ENCODE results near the gene ABHD1.
"Not testable (repeated sequence)": the region's sequence is repeated elsewhere in the genome, so short reads cannot be mapped to it uniquely, and the experiment has no call there.

ABHD1 gene

GRCh38 chr2:27175330-27175729 is 51.7 kb downstream of the ABHD1 start:
- no peak for DNase-seq

- DNase-seq: not testable (repeated sequence)
Observed at GRCh38 chr2:27175781-27176180, 52.2 kb downstream of the ABHD1 start.

GRCh38 chr2:27177441-27178351 is 54.1 kb downstream of the ABHD1 start:
- no peak for DNase-seq

GRCh38 chr2:27178469-27178868 is 54.9 kb downstream of the ABHD1 start:
- DNase-seq: no peak

GRCh38 chr2:27179344-27180000 is 55.9 kb downstream of the ABHD1 start:
- no peak for DNase-seq
